HK-2 (cell line): ENCODE measurements around the gene APC2.
"Not testable (repeated sequence)": the region's sequence is repeated elsewhere in the genome, so short reads cannot be mapped to it uniquely, and the experiment has no call there.

Experiments
- DNase-seq: peaks from one replicate; pipeline ENCODE4 v3.0.0-alpha.2; 2018; ENCODE audit not compliant: unreplicated experiment

The APC2 gene

GRCh38 chr19:1511318-1512317 is 61.7 kb downstream of the APC2 start:
- no peak for DNase-seq

- peak; percentile 75 for DNase-seq
These were observed 63.0 kb downstream of the APC2 start, which contains the start of gene ADAMTSL5 for GRCh38 chr19:1512671-1513498. Gene ADAMTSL5, minus strand, starts transcription at chr19:1513019. Its CDS starts 2,076 bp downstream, at chr19:1510943.

GRCh38 chr19:1513499-1514294 is 63.8 kb downstream of the APC2 start:
- DNase-seq, result peak; percentile 67

- no peak for DNase-seq
These were observed 64.4 kb downstream of the APC2 start for GRCh38 chr19:1514295-1514661.

- no peak for DNase-seq
These were observed 65.2 kb downstream of the APC2 start for GRCh38 chr19:1514986-1515721.

GRCh38 chr19:1516395-1516753 is 66.5 kb downstream of the APC2 start:
- DNase-seq, result no peak

- DNase-seq, result no peak
These were observed 68.5 kb downstream of the APC2 start for GRCh38 chr19:1518471-1518870.

GRCh38 chr19:1519802-1520201 is 69.9 kb downstream of the APC2 start:
- DNase-seq, result not testable (repeated sequence)

GRCh38 chr19:1520203-1520780 is 70.4 kb downstream of the APC2 start:
- peak; percentile 44 for DNase-seq

- no peak for DNase-seq
These were observed 71.7 kb downstream of the APC2 start for GRCh38 chr19:1521636-1522035.

- DNase-seq, result no peak
These were observed 72.1 kb downstream of the APC2 start for GRCh38 chr19:1522061-1522460.

GRCh38 chr19:1522838-1523237 is 72.9 kb downstream of the APC2 start:
- DNase-seq, result no peak
